Ammon's horn (tissue), 1 donor: ENCODE measurements around the gene COL16A1.

Experiments
- DNase-seq: peaks from one replicate; pipeline ENCODE4 v3.0.0-alpha.2; 2016; ENCODE audit warnings: low spot score

Gene COL16A1

GRCh38 chr1:31621847-31622730 lies 81.7 kb downstream of the COL16A1 start:
- peak; percentile 68 for DNase-seq

- DNase-seq, result no peak
These were observed 82.4 kb downstream of the COL16A1 start for GRCh38 chr1:31621498-31621820.

DNA sequence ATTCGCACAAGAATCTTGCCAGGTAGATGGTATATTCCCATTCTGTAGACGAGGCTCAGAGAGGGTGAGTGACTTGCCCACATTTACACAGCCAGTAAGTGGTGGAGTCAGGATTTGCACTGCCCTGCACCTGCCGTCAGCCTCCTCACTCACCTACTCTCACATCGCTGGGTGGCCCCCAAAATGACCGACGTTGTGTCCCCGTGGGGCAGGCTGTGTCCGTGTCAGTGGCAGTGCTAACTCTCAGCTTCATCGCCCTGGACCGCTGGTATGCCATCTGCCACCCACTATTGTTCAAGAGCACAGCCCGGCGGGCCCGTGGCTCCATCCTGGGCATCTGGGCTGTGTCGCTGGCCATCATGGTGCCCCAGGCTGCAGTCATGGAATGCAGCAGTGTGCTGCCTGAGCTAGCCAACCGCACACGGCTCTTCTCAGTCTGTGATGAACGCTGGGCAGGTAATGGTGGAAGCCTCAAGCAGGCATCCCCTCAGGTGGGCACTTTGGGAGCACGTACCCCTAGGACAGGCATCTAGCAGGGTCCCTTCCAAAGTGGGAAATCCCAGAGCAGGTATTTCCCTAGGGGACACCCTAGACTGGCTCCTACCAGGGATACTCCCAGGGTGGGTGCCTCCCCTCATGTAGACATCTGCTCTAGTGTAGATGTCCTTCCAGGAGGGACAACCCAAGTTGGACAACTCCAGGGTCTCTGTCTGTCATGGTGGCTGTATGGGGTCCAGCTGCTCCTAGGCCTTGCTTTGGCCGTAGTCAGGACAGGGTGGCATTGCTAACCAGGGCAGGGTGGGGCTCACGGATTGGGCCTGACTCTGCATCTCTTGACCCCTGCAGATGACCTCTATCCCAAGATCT lies 83.0 kb downstream of the COL16A1 start:
- no peak for DNase-seq

DNA sequence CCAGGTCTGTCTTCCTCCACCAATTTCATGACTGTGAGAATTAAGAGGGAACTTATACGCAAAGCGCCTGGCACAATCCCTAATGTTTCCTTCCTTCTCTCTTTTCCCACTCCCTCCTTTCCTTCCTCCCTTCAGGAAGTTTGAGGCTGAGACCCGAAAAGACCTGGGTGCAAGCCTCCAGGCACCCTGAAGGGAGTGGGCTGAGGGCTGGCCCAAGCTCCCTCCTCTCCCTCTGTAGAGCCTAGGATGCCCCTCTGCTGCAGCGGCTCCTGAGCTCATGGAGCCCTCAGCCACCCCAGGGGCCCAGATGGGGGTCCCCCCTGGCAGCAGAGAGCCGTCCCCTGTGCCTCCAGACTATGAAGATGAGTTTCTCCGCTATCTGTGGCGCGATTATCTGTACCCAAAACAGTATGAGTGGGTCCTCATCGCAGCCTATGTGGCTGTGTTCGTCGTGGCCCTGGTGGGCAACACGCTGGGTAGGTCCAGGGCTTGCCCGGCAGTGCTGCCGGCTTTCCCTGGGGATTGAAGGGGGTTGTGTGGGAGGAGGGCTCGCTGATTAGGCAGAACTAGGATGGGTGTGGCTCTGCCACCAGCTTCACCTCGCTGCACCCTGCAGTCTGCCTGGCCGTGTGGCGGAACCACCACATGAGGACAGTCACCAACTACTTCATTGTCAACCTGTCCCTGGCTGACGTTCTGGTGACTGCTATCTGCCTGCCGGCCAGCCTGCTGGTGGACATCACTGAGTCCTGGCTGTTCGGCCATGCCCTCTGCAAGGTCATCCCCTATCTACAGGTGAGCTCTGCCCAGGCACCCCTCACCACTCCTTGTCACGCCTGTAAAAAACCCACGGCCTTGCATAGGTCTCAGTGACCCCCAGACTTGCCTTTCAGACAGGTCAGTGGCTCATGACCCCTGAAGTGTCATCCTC lies 84.6 kb downstream of the COL16A1 start:
- DNase-seq, result no peak

DNA sequence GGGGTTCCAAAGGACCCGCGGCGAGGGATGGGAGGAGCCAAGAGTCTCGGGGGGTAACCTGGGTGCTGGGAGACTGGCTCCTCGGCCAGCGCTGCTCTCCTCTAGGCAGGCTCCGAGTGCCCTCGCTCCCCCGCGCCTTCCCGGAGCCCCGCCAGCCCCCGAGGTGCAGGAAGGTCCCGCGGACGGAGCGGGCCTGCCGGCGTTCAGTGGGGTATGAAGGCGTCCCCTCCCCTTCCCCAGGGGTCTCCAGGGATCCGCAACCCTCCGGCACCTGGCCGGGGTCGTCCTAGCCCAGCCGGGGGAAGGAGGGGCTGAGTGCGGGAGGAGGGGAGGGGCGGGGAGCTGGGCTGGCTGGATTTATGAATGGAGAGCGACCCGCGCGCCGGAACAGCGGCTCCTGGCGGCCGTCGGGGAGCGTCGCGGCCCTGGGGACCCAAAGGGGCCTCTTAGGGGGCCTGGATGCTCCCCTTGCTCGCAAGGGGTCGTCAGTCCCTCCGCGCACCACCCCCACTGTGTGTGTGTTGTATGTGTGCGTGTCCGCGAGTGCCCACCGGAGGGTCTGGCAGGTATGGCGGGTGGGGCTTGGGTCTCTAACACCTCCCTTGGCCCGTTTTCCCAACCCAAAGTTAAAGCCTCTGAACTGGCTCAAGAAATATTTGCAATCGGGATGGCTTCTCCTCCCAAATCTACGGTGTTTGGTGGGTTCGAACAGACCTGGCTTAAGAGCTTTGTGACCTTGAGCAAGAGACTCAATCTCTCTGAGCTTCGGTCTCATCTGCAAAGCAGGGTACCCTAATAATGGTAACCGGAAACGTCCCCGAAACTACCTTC lies 85.7 kb downstream of the COL16A1 start:
- DNase-seq, result no peak

DNA sequence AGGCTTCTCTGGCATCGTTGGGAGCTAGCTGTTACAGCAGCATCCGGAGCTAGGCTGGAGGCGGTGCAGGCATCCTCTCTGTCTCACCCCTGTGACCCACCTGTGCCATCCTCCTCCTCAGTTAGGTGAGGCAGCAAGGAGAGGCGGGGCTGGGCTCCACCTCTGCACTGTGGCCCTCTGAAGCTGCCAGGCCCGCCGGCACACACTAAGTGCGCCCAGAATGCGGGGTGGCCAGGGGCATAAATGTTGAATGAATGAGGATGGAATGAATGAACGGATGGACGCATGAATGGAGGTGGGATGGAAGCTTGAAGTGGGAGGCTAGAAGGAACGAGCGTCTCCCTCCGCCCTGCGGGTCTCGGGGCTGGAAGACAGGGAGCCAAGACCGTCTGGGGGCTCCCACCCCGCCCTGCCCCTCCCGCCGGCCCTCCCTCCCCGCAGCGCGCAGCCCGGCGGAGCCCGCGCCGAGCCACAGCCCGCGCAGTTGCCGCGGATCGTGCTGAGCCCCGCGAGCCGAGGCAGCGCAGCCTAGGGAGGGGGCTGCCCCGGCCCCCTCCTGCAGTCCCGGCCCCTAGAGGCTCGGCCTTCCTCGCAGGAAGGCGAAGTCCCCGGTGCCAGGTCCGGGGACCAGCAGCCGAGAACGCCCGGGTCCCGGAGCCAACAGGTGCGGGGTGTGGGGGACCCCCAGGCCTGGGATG lies 86.5 kb downstream of the COL16A1 start, which contains the start of gene HCRTR1:
Gene HCRTR1 (plus strand): TSS at position 472 of the 698 bp plus-strand sequence. CDS start 1,504 bp downstream, outside the sequence.
- DNase-seq, result no peak

DNA sequence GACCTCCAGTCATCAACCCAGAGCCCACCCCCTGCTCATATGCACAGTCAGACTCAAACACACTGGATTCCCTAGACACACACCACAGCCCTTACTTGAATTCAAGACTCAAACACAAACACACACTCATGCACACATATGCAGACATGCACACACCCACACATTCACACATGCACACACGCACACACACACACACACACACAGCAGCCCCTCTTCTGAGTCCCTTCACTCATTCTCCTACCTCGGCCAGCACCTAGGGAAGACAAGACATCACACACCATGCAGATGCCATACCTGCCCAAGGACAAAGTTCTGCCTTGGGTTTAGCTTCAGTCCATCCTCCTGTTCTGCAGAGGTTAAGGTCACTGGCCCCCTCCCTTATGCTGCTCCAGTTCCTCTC lies 87.9 kb downstream of the COL16A1 start:
- no peak for DNase-seq

DNA sequence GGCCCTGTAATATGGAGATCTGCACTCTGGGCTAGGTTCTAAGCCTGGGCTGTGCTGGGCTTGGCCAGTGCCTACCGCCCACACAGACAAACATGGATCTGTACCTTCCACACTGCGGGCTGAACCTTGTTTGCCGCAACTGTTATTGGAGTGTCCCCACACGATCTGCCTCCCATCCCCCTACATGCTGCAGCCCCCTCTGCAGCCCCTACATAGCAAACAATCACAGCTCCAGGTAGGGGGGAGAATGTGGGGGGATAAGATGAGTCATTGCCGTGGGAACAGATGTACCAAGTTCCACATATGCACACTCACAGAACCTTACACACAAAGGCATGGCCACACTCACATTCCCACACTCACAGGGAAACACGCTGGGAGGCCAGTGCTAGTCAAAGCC lies 88.4 kb downstream of the COL16A1 start:
- DNase-seq, result no peak

- DNase-seq, result no peak
These were observed 89.3 kb downstream of the COL16A1 start for GRCh38 chr1:31614414-31615005.

DNA sequence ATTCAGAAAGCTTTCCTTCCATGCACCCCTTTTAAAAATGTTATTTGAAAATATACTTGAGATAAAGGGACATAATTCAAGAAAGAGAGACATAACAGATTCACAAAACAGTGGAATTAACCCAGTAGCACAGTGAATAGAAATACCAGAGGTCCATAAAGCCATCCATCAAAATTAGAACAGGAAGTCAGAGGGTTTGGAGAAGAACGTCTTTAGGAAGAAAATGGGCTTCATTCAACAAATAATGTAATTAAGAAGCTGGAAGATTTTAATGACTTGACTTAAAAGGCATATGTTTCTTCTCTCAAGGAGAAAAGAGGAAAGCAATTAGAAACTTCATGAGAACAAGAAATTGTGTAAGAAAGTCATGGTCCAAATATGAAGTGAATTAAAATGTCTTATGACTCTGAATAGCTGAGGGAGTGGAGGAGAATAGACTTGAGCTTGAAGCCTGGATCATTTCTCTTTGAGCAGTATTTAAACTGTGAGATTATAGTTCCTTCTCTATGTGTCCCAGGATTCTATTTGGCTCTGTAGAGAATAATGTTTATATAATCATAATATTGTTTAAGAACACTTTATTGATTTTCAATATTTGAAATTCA lies 94.2 kb downstream of the COL16A1 start:
- DNase-seq, result no peak

- DNase-seq, result no peak
These were observed 96.5 kb downstream of the COL16A1 start for GRCh38 chr1:31607360-31607759.

DNA sequence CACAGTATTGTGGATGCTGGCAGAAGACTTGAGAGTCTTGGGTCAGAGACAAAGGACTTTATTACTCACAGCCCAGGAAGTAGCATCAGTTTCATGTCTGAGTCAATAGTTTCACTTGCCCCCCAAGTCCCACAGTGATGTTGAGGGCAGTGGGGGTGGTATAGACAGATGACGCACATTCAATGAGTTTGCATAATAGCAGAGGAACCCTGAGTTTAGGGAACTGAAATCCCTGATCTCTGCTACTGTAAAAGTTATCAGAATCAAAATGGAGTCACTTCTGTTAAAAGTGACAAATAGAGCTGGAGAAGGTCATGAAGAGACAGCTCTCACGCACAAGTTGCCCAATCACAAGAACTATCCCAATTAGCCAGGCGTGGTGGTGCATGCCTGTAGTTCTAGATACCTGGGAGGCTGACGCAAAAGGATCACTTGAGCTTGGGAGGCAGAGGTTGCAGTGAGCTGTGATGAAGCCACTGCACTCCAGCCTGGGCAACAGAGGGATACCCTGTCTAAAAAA lies 97.8 kb downstream of the COL16A1 start:
- no peak for DNase-seq
